Hepatocyte (in vitro differentiated cells): ENCODE data around the gene STARD5.

Experiments
- EZH2phosphoT487 ChIP-seq: fragments of 200-600 bp; sonication (generic); IDR thresholded peaks from one replicate; pipeline ENCODE4 v1.6.1; 2018; ENCODE audit warnings: antibody characterized with exemption, mild to moderate bottlenecking, low read depth, moderate library complexity; ENCODE audit not compliant: unreplicated experiment, severe bottlenecking
- TF ChIP-seq, protein P1 (sequence below): fragments of 200-600 bp; sonication (generic); IDR thresholded peaks from 2 replicates; pipeline ENCODE4 v1.5.1; 2016; ENCODE audit warnings: antibody characterized with exemption, mild to moderate bottlenecking; ENCODE audit not compliant: poor library complexity

DNA sequence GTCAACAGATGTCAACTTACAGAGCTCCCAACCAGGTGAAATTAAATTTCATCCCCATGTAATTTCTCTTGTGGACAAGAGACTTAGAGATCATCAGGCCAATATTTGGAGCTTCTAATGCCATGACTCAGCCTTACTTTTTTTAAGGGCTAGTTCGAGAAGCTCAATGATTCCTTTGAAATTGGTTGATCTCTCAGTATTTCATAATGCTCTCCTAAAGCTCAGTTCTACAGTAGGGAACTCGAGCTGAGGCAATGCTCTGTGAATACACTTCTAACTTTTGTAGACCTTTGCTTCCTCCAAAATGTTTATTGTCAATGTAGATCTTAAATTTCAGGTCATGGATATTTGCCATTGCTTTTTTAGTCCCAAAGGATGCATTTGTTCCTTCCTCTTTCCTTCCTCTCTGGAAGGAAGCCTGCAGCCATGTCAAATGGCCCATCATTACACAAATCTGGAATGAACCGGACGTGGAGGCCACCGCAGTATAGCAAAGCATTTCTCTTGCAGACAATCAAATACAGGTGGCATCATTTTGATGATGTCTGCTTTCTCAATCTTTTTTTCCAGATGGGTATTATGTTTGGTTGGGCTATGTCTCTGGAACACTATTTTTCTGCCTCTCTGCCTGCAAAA is 28.3 kb downstream of the STARD5 start:
- TF ChIP-seq, protein P1, sequence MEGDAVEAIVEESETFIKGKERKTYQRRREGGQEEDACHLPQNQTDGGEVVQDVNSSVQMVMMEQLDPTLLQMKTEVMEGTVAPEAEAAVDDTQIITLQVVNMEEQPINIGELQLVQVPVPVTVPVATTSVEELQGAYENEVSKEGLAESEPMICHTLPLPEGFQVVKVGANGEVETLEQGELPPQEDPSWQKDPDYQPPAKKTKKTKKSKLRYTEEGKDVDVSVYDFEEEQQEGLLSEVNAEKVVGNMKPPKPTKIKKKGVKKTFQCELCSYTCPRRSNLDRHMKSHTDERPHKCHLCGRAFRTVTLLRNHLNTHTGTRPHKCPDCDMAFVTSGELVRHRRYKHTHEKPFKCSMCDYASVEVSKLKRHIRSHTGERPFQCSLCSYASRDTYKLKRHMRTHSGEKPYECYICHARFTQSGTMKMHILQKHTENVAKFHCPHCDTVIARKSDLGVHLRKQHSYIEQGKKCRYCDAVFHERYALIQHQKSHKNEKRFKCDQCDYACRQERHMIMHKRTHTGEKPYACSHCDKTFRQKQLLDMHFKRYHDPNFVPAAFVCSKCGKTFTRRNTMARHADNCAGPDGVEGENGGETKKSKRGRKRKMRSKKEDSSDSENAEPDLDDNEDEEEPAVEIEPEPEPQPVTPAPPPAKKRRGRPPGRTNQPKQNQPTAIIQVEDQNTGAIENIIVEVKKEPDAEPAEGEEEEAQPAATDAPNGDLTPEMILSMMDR: no peak
- no peak for TF ChIP-seq EZH2phosphoT487
